Activated T-helper 2 cell treated with anti-CD3 and anti-CD28 coated beads, Interferon-gamma antibody, Interleukin-2, Interleukin-4, amounts not matched to agents 10 μg/mL and 5 μg/mL and 100 μg/mL, durations not matched to agents 14 hours and 24 hours and 36 hours (primary cell): Measurements from ENCODE around the gene PALLD. TPM values are rescaled to one million over a fixed set of nuclear protein-coding genes. Genes with fewer than 3 reads are reported as not detected.

Experiments
- DNase-seq: peaks from one replicate; pipeline ENCODE4 v3.0.0; 2021; ENCODE audit warnings: low spot score
- H3K27ac Mint-ChIP-seq: one replicate; pipeline ENCODE4 v1.8.0; 2021; ENCODE audit warnings: mixed read lengths
- H3K27me3 Mint-ChIP-seq: one replicate; pipeline ENCODE4 v1.8.0; 2021; ENCODE audit warnings: low read depth, mixed read lengths
- H3K36me3 Mint-ChIP-seq: one replicate; pipeline ENCODE4 v1.8.0; 2021; ENCODE audit warnings: low read depth, mixed read lengths
- H3K4me1 Mint-ChIP-seq: one replicate; pipeline ENCODE4 v1.8.0; 2021; ENCODE audit warnings: low read depth, mixed read lengths
- H3K4me3 Mint-ChIP-seq: one replicate; pipeline ENCODE4 v1.8.0; 2021; ENCODE audit warnings: low read depth, mild to moderate bottlenecking, moderate library complexity, mixed read lengths
- H3K9me3 Mint-ChIP-seq: one replicate; pipeline ENCODE4 v1.8.0; 2021; ENCODE audit warnings: mixed read lengths
- intact Hi-C: fragments of 100-400 bp; cut with micrococcal nuclease; formaldehyde crosslinking; loops from one replicate; pipeline ENCODE4 v1.15.1; 2023
- total RNA-seq: library from RNA; stranded (reverse); gene quantifications from 2 replicates; pipeline ENCODE4 v1.2.3, GENCODE V29; 2022

Gene PALLD
- total RNA-seq, 1 donor from 2014 or later: 19.8 TPM

GRCh38 chr4:168893205-168893604 lies 396.4 kb downstream of the PALLD start:
- no peaks in the 10 kb centered on the region for H3K9me3 Mint-ChIP-seq
- no peak overlapping the region for H3K4me3 Mint-ChIP-seq
- intact Hi-C loops: no loop called here
- H3K4me1 Mint-ChIP-seq: no peaks in the 10 kb centered on the region
- no peak overlapping the region for H3K27ac Mint-ChIP-seq
- H3K27me3 Mint-ChIP-seq: no peaks in the 10 kb centered on the region
- H3K36me3 Mint-ChIP-seq: peaks cover 14% of the 10 kb centered on the region
- DNase-seq: no peak

DNA sequence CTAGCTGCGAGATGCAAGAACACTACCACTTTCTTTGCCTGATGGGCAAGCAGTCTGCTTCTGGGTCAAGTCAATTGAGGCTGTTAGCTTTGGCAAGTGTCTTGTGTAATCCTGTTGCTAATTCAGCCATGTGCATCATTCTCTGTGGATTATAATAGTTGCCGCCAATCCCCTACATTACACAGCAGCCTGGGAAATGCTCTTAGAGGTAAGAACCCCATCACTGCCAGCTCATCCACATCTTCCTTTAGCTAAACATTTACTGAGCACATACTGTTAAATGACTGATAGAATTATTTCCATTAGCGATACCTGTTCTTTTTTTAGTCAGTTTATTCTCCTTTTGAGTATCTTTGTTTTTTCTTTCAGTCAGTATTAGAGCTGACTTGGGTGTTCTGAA lies 397.0 kb downstream of the PALLD start:
- no peak for DNase-seq
- H3K4me1 Mint-ChIP-seq: no peaks in the 10 kb centered on the region
- no peaks in the 10 kb centered on the region for H3K27me3 Mint-ChIP-seq
- H3K4me3 Mint-ChIP-seq: no peak overlapping the region
- H3K9me3 Mint-ChIP-seq: no peaks in the 10 kb centered on the region
- no peak overlapping the region for H3K27ac Mint-ChIP-seq
- intact Hi-C loops: no loop called here
- H3K36me3 Mint-ChIP-seq: peaks cover 13% of the 10 kb centered on the region

GRCh38 chr4:168900080-168900479 lies 403.2 kb downstream of the PALLD start:
- H3K27ac Mint-ChIP-seq: no peak overlapping the region
- H3K4me1 Mint-ChIP-seq: no peaks in the 10 kb centered on the region
- intact Hi-C loops: no loop called here
- DNase-seq: no peak
- H3K9me3 Mint-ChIP-seq: no peaks in the 10 kb centered on the region
- peaks cover 8% of the 10 kb centered on the region for H3K36me3 Mint-ChIP-seq
- no peak overlapping the region for H3K4me3 Mint-ChIP-seq
- no peaks in the 10 kb centered on the region for H3K27me3 Mint-ChIP-seq

GRCh38 chr4:168907119-168907698 lies 410.4 kb downstream of the PALLD start:
- Mint-ChIP-seq H3K9me3 (no peaks in the 10 kb centered on the region), H3K4me1 (no peaks in the 10 kb centered on the region)

DNA sequence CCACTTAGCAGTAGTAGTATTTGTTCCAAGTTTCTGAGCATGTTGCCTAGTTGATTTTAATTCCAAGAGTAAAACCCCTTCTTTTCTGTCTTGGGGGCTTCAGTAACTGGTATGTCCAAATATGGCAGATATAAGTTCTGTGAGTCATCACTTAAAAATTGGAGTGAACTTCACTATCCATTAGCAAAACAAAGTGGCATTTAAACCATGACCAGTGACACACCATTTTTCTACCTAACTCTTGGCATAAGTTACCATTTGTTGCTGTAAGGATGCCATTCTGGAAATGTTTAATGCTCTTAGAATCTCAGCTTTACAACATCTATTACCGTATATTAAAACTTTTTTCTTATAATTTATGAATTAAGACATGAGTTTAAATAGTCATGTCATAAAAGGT lies 411.2 kb downstream of the PALLD start:
- no peak for DNase-seq
- H3K27me3 Mint-ChIP-seq: no peaks in the 10 kb centered on the region
- peaks cover 3% of the 10 kb centered on the region for H3K36me3 Mint-ChIP-seq
- H3K4me1 Mint-ChIP-seq: no peaks in the 10 kb centered on the region
- H3K4me3 Mint-ChIP-seq: no peak overlapping the region
- no peaks in the 10 kb centered on the region for H3K9me3 Mint-ChIP-seq
- intact Hi-C loops: no loop called here
- no peak overlapping the region for H3K27ac Mint-ChIP-seq

More at GRCh38 chr4:168907119-168907698, 410.4 kb downstream of the PALLD start:
- H3K27ac Mint-ChIP-seq: no peak overlapping the region
- H3K4me3 Mint-ChIP-seq: no peak overlapping the region
- intact Hi-C loops: no loop called here
- H3K36me3 Mint-ChIP-seq: peaks cover 3% of the 10 kb centered on the region
- no peak for DNase-seq
- H3K27me3 Mint-ChIP-seq: no peaks in the 10 kb centered on the region

DNA sequence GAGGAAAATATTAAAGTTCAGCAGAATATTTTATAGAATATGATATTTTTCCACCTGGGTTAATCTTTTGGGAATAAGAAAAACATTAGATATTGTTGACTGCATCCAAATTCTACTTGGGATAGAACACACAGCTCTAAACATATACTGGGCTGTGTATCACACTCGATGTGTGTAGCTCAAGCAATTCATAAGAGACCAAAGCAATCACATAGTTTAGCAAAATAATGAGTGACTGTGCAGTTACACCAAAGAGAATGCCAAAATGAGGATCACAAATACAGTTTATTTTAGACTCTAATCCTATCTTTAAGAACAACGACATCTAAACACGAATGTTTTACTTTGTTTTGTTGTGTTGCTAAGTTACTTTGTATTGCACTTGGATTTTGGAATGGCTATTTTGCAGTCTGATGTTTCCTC lies 412.0 kb downstream of the PALLD start:
- H3K27me3 Mint-ChIP-seq: no peaks in the 10 kb centered on the region
- no peak for DNase-seq
- no peaks in the 10 kb centered on the region for H3K4me1 Mint-ChIP-seq
- H3K4me3 Mint-ChIP-seq: no peak overlapping the region
- H3K36me3 Mint-ChIP-seq: peaks cover 3% of the 10 kb centered on the region
- no peak overlapping the region for H3K27ac Mint-ChIP-seq
- no peaks in the 10 kb centered on the region for H3K9me3 Mint-ChIP-seq
- intact Hi-C loops: no loop called here

DNA sequence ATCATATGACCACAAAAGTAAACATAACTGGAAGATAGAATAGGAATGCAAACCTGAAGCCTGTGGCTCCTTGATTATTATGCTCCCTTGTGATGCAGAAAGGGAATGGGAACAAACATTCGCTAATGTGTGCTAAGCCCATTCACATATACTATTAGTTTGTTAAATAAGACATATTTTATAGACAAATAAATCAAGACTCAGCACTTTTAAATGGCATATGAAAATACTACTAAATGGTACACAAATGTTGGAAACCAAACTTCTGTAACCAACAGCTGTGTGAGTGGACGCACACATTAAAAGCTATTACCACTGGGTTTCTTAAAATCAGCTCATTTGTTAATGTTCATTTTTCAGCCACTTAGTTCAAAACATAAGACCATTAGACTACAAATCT lies 417.2 kb downstream of the PALLD start:
- no peak overlapping the region for H3K4me3 Mint-ChIP-seq
- no peak overlapping the region for H3K27ac Mint-ChIP-seq
- peaks cover 7% of the 10 kb centered on the region for H3K36me3 Mint-ChIP-seq
- DNase-seq: no peak
- intact Hi-C loops: no loop called here
- H3K9me3 Mint-ChIP-seq: no peaks in the 10 kb centered on the region
- H3K27me3 Mint-ChIP-seq: no peaks in the 10 kb centered on the region
- H3K4me1 Mint-ChIP-seq: no peaks in the 10 kb centered on the region

GRCh38 chr4:168917138-168917779 lies 420.4 kb downstream of the PALLD start:
- intact Hi-C loops: loop anchor here (1.0 to 5.0 kb wide), 3 partner anchors 85 to 734 kb away; no protein-coding TSS in a partner anchor
- H3K27ac Mint-ChIP-seq: no peak overlapping the region
- H3K36me3 Mint-ChIP-seq: peaks cover 7% of the 10 kb centered on the region
- no peaks in the 10 kb centered on the region for H3K27me3 Mint-ChIP-seq
- no peaks in the 10 kb centered on the region for H3K9me3 Mint-ChIP-seq
- H3K4me3 Mint-ChIP-seq: no peak overlapping the region
- H3K4me1 Mint-ChIP-seq: no peaks in the 10 kb centered on the region
- no peak for DNase-seq

GRCh38 chr4:168919706-168920324 lies 423.0 kb downstream of the PALLD start:
- no peak for DNase-seq
- intact Hi-C loops: loop anchor here (5.0 kb wide), 3 partner anchors 88 to 408 kb away; no protein-coding TSS in a partner anchor
- H3K27me3 Mint-ChIP-seq: no peaks in the 10 kb centered on the region
- H3K4me1 Mint-ChIP-seq: no peaks in the 10 kb centered on the region
- peaks cover 10% of the 10 kb centered on the region for H3K36me3 Mint-ChIP-seq
- no peak overlapping the region for H3K27ac Mint-ChIP-seq
- no peaks in the 10 kb centered on the region for H3K9me3 Mint-ChIP-seq
- H3K4me3 Mint-ChIP-seq: no peak overlapping the region

DNA sequence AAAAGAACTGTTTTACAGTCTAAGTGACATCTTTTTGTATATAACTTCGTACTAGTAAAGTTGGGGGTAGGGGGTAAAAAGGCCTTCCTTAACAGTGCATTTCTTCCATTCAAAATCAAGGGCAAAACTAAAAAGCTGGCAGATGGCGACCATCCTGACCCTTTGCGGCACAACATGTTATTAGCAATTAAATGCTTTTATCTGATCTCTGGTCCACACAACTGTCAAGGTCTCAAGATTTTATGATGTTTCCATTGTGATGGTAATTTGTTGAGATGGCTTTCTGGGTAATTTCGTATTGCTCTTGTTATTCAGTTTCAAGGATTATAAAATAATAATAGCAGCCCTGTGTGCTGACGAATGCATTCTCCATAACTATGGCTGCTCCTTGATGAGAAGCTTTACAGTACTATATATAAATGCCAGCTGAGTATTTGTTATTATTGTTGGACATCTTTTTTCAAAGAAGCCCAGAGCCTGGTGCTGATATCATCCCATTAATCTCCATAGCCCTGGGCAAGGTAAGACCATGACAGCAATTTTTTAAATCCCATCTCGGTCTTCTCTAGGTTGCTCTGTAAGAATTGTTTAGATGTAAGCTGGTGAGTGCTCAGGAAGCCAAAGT lies 423.7 kb downstream of the PALLD start:
- H3K27ac Mint-ChIP-seq: no peak overlapping the region
- intact Hi-C loops: loop anchor here (5.0 kb wide), 2 partner anchors 333 to 408 kb away; no protein-coding TSS in a partner anchor
- no peaks in the 10 kb centered on the region for H3K9me3 Mint-ChIP-seq
- DNase-seq: no peak
- H3K27me3 Mint-ChIP-seq: no peaks in the 10 kb centered on the region
- H3K4me1 Mint-ChIP-seq: no peaks in the 10 kb centered on the region
- peaks cover 10% of the 10 kb centered on the region for H3K36me3 Mint-ChIP-seq
- no peak overlapping the region for H3K4me3 Mint-ChIP-seq

- intact Hi-C loops: loop anchor here (1.0 to 5.0 kb wide), 5 partner anchors 82 to 569 kb away; no protein-coding TSS in a partner anchor
- DNase-seq: peak; percentile 20
- Mint-ChIP-seq H3K9me3 (no peaks in the 10 kb centered on the region), H3K4me1 (no peaks in the 10 kb centered on the region), H3K27me3 (no peaks in the 10 kb centered on the region), H3K4me3 (no peak overlapping the region), H3K27ac (no peak overlapping the region), H3K36me3 (peaks cover 4% of the 10 kb centered on the region)
Observed at GRCh38 chr4:168923526-168924194, 426.8 kb downstream of the PALLD start.

DNA sequence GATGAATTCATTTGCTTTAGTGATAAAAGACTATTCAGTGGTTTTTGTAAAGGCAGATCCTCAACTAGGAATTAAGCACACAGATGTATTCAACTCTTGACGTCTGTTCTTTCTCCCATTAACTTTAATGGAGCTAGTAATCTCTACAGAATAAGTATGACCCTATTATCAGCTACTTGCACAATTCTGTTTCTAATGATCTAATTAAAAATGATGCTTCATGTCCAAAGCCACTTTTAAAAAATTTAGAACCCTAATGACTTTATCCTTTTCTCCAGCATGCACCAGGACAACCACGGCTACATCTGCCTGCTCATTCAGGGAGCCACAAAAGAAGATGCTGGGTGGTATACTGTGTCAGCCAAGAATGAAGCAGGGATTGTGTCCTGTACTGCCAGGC lies 427.8 kb downstream of the PALLD start:
- H3K9me3 Mint-ChIP-seq: no peaks in the 10 kb centered on the region
- H3K36me3 Mint-ChIP-seq: peaks cover 8% of the 10 kb centered on the region
- no peak overlapping the region for H3K4me3 Mint-ChIP-seq
- no peak overlapping the region for H3K27ac Mint-ChIP-seq
- intact Hi-C loops: loop anchor here (5.0 kb wide), 2 partner anchors 337 to 412 kb away; no protein-coding TSS in a partner anchor
- no peaks in the 10 kb centered on the region for H3K27me3 Mint-ChIP-seq
- no peak for DNase-seq
- no peaks in the 10 kb centered on the region for H3K4me1 Mint-ChIP-seq
